Activated CD8-positive, alpha-beta memory T cell treated with anti-CD3 and anti-CD28 coated beads for 4 hours (primary cell): ENCODE results near the gene VPS35.
"Not testable (repeated sequence)": the region's sequence is repeated elsewhere in the genome, so short reads cannot be mapped to it uniquely, and the experiment has no call there.

Experiments
- DNase-seq, 2 donors: peaks; one replicate each; pipeline ENCODE4 v3.0.0-alpha.2; 2020; ENCODE audit warnings: low read depth in 2 of 2

VPS35 gene

DNA sequence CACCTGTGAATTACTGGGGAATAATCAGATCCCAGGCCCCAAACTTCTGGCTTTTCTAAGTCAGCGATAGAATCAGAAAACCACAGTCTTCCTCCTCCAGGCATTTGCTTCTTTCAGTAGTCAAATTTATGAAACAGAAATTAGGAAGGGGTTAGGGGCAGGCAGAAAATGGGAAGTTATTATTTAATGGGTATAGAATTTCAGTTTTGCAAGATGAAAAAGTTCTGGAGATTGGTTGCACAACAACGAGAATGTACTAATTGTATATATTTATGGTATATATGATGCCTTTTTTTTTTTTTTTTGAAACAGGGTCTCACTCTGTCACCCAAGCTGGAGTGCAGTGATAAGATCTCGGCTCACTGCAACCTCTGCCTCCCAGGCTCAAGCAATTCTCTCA is 23.9 kb upstream of the VPS35 start:
- no peak for DNase-seq

DNA sequence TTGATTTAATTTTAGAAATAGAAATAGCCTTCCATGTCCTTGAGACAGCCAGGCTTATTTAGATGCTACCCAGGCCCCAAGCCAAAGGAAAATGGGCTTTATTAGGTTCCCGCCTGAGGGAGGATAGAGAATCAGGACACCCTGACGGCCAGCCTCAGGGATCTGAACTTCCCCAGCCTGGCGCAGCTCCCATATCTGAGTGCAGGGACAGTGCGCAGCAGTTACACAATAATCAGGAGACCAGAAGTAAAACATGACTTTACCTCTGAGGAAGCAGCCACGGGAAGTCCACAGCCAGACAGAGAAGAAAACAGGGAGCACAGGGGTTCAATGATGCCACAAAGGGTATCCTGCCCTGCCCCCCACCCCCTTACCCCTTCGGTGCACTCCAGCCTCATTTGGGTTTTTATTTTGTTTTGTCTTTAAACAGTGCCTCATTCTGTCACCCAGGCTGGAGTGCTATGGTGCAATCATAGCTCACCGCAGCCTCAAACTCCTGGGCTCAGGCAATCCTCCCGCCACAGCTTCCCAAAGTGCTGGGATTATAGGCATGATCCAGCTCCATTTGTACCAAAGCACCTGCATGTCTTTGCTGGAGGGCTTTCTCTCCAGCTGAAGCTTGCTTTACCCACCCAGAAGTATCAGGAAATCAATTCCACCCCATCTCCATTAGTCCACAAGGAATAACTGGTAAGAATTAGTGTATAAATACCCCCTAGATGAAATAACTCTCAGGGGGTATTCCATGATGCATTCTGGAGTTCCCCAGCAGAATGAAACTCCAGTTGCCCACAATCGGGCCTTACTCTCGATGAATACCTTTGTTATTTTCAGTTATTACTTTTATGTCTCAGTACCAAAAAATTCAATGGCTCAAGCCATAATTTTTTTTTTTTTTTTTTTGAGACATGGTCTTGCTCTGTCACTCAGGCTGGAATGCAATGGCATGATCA is 22.4 kb upstream of the VPS35 start:
- no peak for DNase-seq

- DNase-seq = no peak
Measured at GRCh38 chr16:46709469-46710005, 20.6 kb upstream of the VPS35 start.

- DNase-seq = no peak
Measured at GRCh38 chr16:46706642-46707041, 17.7 kb upstream of the VPS35 start.

GRCh38 chr16:46702030-46702429 is 13.1 kb upstream of the VPS35 start:
- DNase-seq = no peak

DNA sequence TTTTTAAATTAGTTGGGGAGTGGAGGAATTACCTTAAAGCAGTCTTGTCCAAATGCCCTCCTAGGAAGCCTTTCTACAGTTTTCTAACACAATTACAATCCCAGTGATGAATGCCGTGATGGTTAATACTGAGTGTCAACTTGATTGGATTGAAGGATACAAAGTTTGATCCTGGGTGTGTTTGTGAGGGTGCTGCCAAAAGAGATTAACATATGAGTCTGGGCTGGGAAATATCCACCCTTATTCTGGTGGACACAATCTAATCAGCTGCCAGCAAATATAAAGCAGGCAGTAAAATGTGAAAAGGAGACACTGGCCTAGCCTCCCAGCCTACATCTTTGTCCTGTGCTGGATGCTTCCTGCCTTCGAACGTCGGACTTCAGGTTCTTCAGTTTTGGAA is 12.6 kb upstream of the VPS35 start:
- DNase-seq = no peak

- no peak for DNase-seq
Measured at GRCh38 chr16:46700048-46700447, 11.1 kb upstream of the VPS35 start.

DNA sequence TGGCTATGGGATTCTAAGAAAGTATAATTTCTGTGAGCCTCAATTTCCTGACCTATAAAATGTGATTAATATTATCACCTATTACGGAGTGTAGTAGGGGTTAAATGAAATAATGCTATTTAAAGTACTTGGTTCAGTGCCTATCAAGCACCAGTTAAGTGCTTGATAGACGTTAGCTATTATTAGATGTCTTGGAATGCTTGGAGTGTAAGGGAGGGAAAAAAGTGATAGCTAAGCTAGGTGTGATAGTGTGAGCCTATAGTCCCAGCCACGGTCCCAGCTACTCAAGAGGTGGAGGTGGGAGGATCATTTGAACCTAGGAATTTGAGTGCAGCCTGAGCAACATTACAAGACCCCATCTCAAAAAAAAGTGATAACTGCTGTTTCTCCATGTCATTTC is 8.0 kb upstream of the VPS35 start:
- no peak for DNase-seq

GRCh38 chr16:46695937-46696336 is 7.0 kb upstream of the VPS35 start:
- no peak for DNase-seq

GRCh38 chr16:46693598-46693997 is 4.6 kb upstream of the VPS35 start:
- no peak for DNase-seq

DNA sequence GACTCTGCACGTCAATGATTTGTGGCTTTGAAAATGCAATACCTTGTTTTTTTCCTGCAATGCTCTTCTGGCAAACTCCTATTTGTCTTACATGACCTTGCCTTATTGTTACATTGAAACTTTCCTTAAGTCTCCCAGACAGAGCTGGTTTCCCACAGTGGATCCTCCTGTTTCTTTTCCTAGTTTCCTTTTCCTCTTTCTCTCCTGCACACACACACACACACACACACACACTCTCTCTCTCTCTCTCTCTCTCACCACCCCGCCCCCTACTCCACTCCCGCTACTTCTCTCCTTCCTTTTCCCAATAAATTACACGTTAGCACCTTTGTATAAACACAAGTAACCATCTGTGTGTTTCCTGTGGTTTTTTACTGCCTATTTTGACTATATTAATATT is 2.7 kb upstream of the VPS35 start:
- DNase-seq = no peak

DNA sequence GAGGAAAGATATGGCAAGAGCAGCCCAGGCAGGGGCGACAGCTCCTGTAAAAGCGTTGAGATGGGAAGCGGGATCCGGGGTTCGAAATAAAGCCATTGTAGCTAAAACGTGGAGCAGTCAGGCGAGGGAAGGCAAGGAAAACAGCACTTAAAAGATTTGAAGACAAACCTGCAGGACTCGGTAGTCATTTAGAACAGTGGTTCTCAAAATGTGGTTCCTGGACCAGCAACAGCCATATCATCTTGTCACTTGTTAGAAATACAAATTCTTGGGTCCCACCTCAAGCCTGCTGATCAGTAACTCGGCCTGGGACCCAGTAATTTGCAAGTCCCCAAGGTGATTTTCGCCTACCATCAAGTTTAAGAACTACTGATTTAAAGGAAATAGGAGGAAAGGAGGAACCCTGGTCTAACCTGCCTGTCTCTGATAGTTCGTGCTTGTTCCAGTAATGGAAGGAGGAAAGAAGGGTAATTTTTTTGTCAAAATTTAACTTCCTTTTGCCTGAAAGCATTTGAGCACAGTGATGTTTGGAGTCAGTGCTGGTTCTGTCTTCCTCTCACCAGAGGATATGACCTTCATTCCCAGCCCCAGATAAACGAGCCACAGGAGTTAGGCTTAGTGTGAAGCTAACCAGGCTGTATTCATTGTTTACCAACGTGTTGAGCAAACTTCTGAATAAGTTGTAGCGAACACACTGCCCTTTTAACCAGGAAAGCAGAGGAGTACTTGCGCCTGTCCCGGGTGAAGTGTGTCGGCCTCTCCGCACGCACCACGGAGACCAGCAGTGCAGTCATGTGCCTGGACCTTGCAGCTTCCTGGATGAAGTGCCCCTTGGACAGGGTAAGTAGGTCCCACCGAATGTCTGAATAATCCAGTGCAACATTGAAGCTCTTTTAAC is 1.6 kb upstream of the VPS35 start:
- no peak for DNase-seq

DNA sequence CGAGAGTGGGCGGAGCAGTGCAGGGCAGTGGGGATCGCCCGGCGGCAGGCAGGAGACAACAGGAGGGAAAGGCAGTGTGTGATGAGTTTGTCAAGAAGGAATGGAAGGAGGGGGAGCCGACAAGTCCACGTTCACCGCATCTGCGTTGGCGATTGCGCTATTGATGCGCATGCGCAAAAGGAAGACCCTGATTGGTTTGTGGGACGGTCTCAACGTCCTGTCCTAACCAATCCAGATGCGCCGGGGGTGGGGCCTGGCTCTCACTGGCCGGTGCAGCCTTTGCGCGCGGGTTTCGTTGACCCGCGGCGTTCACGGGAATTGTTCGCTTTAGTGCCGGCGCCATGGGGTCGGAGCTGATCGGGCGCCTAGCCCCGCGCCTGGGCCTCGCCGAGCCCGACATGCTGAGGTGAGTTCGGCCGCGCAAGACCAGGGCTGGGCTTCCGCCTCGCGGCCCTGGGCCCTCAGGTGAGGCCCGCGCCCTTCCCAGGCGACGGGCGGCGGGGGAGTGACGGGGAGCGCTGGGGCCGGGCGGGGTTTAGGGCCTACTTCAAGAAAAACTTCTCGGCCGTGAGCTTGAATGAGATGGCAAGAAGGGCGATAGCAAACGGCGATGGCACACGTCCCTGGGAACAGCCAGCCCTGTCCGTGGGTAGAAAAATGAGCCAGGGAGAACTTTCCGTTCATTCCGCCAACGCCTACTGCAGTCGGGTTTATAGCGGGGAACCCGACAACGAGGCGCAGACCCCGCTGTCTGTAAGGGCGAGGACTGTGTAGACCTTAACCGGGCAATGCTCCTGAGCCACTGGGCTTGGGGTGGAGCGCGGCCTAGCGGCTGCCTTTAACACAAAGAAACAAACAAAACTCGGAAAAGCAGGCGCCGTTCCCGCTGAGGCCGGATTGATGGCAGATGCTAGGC is 645 bp upstream of the VPS35 start, which contains the start of gene ORC6:
ORC6 (plus strand) TSS at position 295 of the 916 bp plus-strand sequence; CDS start at position 342, 47 bp downstream.
- peak; percentile 92 to 95 for DNase-seq

DNA sequence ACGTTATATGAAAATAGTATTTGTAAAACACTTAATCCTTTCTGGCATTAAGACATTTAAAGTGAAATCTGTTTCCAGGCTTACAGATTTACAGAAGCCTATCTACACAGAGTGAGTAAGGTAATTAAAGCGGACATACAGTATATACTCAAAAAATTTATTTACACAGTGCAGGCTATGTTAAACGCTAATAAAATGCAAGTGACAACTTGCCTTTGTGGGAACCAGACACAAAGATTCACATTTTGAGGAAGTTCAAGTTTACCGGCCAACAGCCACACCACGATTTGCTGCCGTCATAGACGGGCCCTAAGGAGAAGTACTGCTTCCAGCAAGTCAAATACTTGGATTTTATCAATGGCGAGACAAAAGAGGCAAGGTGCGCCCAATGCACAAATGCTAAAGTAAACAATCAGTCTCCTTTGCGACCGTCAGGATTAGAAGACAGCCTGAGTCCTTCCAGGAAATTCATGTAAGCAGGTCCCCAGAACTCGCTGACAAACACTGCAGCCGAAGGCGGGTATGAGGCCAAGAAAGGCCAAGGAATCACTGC is 801 bp downstream of the VPS35 start:
- no peak for DNase-seq

GRCh38 chr16:46687486-46687885 is 1.5 kb downstream of the VPS35 start:
- no peak for DNase-seq

DNA sequence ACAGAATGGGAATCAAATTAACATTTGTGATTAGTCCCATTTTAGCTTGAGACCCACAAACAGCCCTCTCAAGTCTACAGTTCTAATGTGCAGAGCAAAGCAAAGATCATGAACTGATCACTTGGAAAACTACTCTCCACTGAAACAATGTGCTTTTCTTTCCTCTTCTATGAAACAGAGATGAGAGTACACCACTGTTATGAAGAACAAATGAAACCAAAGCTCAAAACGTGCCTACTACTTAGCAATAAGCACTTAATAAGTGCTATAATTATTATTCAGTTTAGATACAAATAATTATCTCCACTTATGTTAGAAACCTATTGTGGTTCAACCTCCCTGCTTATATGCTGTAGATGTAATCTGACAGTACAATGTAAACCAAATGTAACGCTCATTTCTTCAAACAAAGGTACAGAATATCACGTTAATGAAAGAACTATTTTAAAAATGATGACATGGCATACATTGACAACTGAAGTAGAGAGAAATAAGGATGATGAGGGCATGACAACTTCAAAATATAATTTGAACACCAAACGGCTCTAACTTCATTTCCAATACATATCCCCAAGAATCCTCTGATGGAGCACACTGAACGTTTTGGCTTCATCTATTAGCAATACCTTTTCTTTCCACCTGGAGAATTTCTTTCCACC is 2.0 kb downstream of the VPS35 start:
- DNase-seq = no peak

DNA sequence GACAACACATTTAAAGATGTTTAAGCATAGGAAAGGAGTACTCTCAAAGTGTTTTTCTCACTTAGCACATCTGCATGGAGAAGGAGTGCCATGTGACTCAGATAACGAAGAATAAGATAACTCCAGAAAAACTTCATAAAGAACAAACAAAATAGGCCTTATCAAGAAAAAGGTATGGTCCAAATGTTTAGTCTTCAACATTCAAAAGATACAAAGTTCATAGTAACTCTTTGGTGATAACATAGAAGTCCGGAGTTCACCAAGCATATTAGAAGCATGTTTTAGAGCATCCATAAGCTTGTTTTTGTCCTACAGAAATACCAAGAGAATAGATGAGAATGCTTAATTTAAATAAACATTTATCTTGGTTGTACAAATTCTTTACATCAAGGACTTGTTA is 7.1 kb downstream of the VPS35 start:
- DNase-seq = not testable (repeated sequence)

DNA sequence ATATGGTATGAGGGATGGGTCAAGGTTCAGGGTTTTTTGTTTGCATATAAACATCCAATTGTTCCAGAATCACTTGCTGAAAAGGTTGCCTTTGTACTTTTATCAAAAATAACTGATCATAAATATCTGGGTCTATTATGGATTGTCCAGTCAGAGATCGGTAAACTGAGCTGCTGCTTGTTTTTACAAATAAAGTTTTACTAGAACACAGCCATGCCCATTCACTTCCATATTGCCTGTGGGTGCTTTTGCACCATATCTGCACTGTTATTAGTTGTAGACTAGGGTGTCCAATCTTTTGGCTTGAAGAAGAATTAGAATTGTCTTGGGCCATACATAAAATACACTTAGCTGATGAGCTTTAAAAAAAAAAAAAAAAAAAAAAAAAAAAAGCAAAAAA is 11.0 kb downstream of the VPS35 start:
- not testable (repeated sequence) for DNase-seq

DNA sequence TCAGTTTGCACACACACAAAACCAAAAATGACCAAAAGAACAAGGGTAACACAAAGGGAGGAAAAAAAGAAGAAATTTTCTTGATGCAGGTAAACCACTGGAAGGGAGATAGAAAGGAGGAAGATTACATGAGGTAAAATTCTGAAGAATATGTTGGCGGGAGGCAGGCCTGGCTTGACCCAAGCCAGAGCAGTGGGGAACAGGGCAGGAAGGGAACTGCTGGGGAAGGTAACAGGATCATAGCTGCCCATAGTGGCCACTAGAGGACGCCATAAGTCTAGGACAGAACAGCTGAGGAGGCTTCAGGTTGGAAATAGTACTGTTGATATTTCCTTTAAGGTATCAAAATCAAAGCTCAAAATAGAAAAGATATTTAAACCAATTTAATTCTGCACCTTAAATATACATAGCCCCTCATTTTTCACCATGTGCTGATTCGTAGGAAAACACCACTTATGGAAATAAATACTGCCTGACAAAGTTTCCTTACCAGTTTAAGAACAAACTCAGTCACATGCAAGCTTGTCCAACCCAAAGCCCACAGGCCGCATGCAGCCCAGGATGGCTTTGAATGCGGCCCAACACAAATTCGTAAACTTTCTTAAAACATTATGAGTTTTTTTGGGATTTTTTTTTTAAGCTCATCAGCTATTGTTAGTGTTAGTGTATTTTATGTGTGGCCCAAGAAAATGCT is 15.5 kb downstream of the VPS35 start:
- peak in 1 of 2 donors; percentile 9 for DNase-seq

DNA sequence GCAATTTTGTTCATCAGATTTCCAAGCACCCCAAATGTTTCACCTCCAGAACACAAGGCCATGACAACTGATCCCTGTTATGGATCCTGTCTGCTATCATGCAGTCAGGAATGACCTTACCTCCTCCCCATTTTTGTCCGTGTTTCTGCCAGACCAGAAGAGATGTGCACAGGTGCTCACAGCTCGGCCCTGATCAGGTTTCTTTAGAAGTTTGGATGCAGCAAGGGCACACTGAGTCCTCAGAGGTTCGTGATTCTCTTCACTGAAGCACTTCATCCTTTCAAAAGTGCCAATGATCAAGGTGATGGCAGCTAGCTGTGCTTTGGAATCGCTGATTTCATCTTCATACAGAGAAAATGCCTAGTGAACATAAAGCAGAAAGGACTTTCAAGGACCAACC is 26.9 kb downstream of the VPS35 start:
- no peak for DNase-seq
